ENCODE measurements around the gene MRPL55. TPM values are rescaled to one million over a fixed set of nuclear protein-coding genes. Genes with fewer than 3 reads are reported as not detected.
A peak's percentile ranks its signal among the peaks of the same experiment; 100 is the strongest.

MRPL55 gene
- total and polyA plus RNA-seq, 9 donors, result 28.6 to 49.4 (median 32.5) TPM

- peak; percentile 74 for DNase-seq
- Histone ChIP-seq H3K4me1 (ENCODE audit: control insufficient read depth, insufficient read depth, low read length) (peaks cover 51% of the 10 kb centered on the region), H3K27ac (ENCODE audit: low read length) (peak overlapping the region; percentile 94), H3K36me3 (ENCODE audit: control insufficient read depth, insufficient read depth, low read length) (peaks cover 41% of the 10 kb centered on the region), H3K4me3 (ENCODE audit: low read length) (no peak overlapping the region), H3K9me3 (replicated peaks; ENCODE audit: control insufficient read depth, low read depth, low read length) (no peaks in the 10 kb centered on the region), H3K27me3 (ENCODE audit: control insufficient read depth, insufficient read depth, low read length) (peaks cover 2% of the 10 kb centered on the region)
- 74% methylated on average over 11 of the region's 11 CpGs for WGBS (ENCODE audit: insufficient coverage)
Measured at GRCh38 chr1:228142701-228143136, 33.6 kb upstream of the MRPL55 start.

- Histone ChIP-seq H3K4me3 (ENCODE audit: low read length) (peak overlapping the region; percentile 96), H3K9me3 (replicated peaks; ENCODE audit: control insufficient read depth, low read depth, low read length) (no peaks in the 10 kb centered on the region), H3K27ac (ENCODE audit: low read length) (peak overlapping the region; percentile 94), H3K27me3 (ENCODE audit: control insufficient read depth, insufficient read depth, low read length) (peaks cover 2% of the 10 kb centered on the region), H3K4me1 (ENCODE audit: control insufficient read depth, insufficient read depth, low read length) (peaks cover 50% of the 10 kb centered on the region), H3K36me3 (ENCODE audit: control insufficient read depth, insufficient read depth, low read length) (peaks cover 36% of the 10 kb centered on the region)
- 87% methylated on average over 10 of the region's 16 CpGs for WGBS (ENCODE audit: insufficient coverage)
- peak; percentile 71 for DNase-seq
Measured at GRCh38 chr1:228142155-228142691, 33.1 kb upstream of the MRPL55 start.

- peaks cover 2% of the 10 kb centered on the region for H3K27me3 ChIP-seq (ENCODE audit: control insufficient read depth, insufficient read depth, low read length)
- H3K4me3 ChIP-seq (ENCODE audit: low read length), result peak overlapping the region; percentile 96
- peaks cover 28% of the 10 kb centered on the region for H3K36me3 ChIP-seq (ENCODE audit: control insufficient read depth, insufficient read depth, low read length)
- WGBS (ENCODE audit: insufficient coverage), result 47% methylated on average over 20 of the region's 27 CpGs
- H3K4me1 ChIP-seq (ENCODE audit: control insufficient read depth, insufficient read depth, low read length), result peaks cover 50% of the 10 kb centered on the region
- peak; percentile 67 for DNase-seq
- peak overlapping the region; percentile 94 for H3K27ac ChIP-seq (ENCODE audit: low read length)
- no peaks in the 10 kb centered on the region for H3K9me3 ChIP-seq (replicated peaks; ENCODE audit: control insufficient read depth, low read depth, low read length)
Measured at GRCh38 chr1:228141226-228142044, 32.3 kb upstream of the MRPL55 start.

- WGBS (ENCODE audit: insufficient coverage), result under 1% methylated on average over 20 of the region's 25 CpGs
Measured at GRCh38 chr1:228140724-228141225, 31.7 kb upstream of the MRPL55 start.

GRCh38 chr1:228139931-228140723, 31.0 kb upstream of the MRPL55 start, which contains the start of gene GUK1:
GUK1 (plus strand) TSS chr1:228140279; CDS start chr1:228140303, 24 bp downstream.
- peak within 1 kb of the TSS; percentile 94 for H3K27ac ChIP-seq (ENCODE audit: low read length)
- peaks cover 16% of the 10 kb centered on the region for H3K36me3 ChIP-seq (ENCODE audit: control insufficient read depth, insufficient read depth, low read length)
- H3K27me3 ChIP-seq (ENCODE audit: control insufficient read depth, insufficient read depth, low read length), result peaks cover 6% of the 10 kb centered on the region
- peaks cover 50% of the 10 kb centered on the region for H3K4me1 ChIP-seq (ENCODE audit: control insufficient read depth, insufficient read depth, low read length)
- no peaks in the 10 kb centered on the region for H3K9me3 ChIP-seq (replicated peaks; ENCODE audit: control insufficient read depth, low read depth, low read length)
- peak within 1 kb of the TSS; percentile 96 for H3K4me3 ChIP-seq (ENCODE audit: low read length)
- peak; percentile 99 for DNase-seq
- under 1% methylated on average over 95 of the region's 95 CpGs for WGBS (ENCODE audit: insufficient coverage)

More at GRCh38 chr1:228140724-228141225, 31.7 kb upstream of the MRPL55 start:
- no peaks in the 10 kb centered on the region for H3K9me3 ChIP-seq (replicated peaks; ENCODE audit: control insufficient read depth, low read depth, low read length)
- peaks cover 5% of the 10 kb centered on the region for H3K27me3 ChIP-seq (ENCODE audit: control insufficient read depth, insufficient read depth, low read length)
- H3K4me1 ChIP-seq (ENCODE audit: control insufficient read depth, insufficient read depth, low read length), result peaks cover 50% of the 10 kb centered on the region
- H3K27ac ChIP-seq (ENCODE audit: low read length), result peak overlapping the region; percentile 94
- peak overlapping the region; percentile 96 for H3K4me3 ChIP-seq (ENCODE audit: low read length)
- H3K36me3 ChIP-seq (ENCODE audit: control insufficient read depth, insufficient read depth, low read length), result peaks cover 21% of the 10 kb centered on the region
- DNase-seq, result no peak

- peaks cover 16% of the 10 kb centered on the region for H3K36me3 ChIP-seq (ENCODE audit: control insufficient read depth, insufficient read depth, low read length)
Measured at GRCh38 chr1:228139406-228139930, 30.4 kb upstream of the MRPL55 start.

GRCh38 chr1:228136901-228137300, 27.8 kb upstream of the MRPL55 start:
- Histone ChIP-seq H3K4me1 (ENCODE audit: control insufficient read depth, insufficient read depth, low read length) (peaks cover 18% of the 10 kb centered on the region), H3K9me3 (replicated peaks; ENCODE audit: control insufficient read depth, low read depth, low read length) (no peaks in the 10 kb centered on the region), H3K36me3 (ENCODE audit: control insufficient read depth, insufficient read depth, low read length) (peaks cover 6% of the 10 kb centered on the region), H3K4me3 (ENCODE audit: low read length) (no peak overlapping the region), H3K27ac (ENCODE audit: low read length) (no peak overlapping the region), H3K27me3 (ENCODE audit: control insufficient read depth, insufficient read depth, low read length) (peaks cover 19% of the 10 kb centered on the region)
- no CpG with 5 or more reads among the region's 1 CpG for whole genome bisulfite sequencing (ENCODE audit: insufficient coverage)
- DNase-seq, result no peak

More at GRCh38 chr1:228139406-228139930, 30.4 kb upstream of the MRPL55 start:
- peaks cover 13% of the 10 kb centered on the region for H3K27me3 ChIP-seq (ENCODE audit: control insufficient read depth, insufficient read depth, low read length)
- peak overlapping the region; percentile 96 for H3K4me3 ChIP-seq (ENCODE audit: low read length)
- H3K9me3 ChIP-seq (replicated peaks; ENCODE audit: control insufficient read depth, low read depth, low read length), result no peaks in the 10 kb centered on the region
- 19% methylated on average over 25 of the region's 30 CpGs for WGBS (ENCODE audit: insufficient coverage)
- DNase-seq, result no peak
- H3K27ac ChIP-seq (ENCODE audit: low read length), result peak overlapping the region; percentile 91
- H3K4me1 ChIP-seq (ENCODE audit: control insufficient read depth, insufficient read depth, low read length), result peaks cover 44% of the 10 kb centered on the region

- Histone ChIP-seq H3K27ac (ENCODE audit: low read length) (no peak overlapping the region), H3K36me3 (ENCODE audit: control insufficient read depth, insufficient read depth, low read length) (no peaks in the 10 kb centered on the region), H3K27me3 (ENCODE audit: control insufficient read depth, insufficient read depth, low read length) (peaks cover 25% of the 10 kb centered on the region), H3K4me3 (ENCODE audit: low read length) (no peak overlapping the region), H3K9me3 (replicated peaks; ENCODE audit: control insufficient read depth, low read depth, low read length) (no peaks in the 10 kb centered on the region), H3K4me1 (ENCODE audit: control insufficient read depth, insufficient read depth, low read length) (peaks cover 4% of the 10 kb centered on the region)
- WGBS (ENCODE audit: insufficient coverage), result 80% methylated on average over 6 of the region's 12 CpGs
- DNase-seq, result no peak
Measured at GRCh38 chr1:228134591-228134990, 25.5 kb upstream of the MRPL55 start.

- Histone ChIP-seq H3K4me1 (ENCODE audit: control insufficient read depth, insufficient read depth, low read length) (no peaks in the 10 kb centered on the region), H3K4me3 (ENCODE audit: low read length) (no peak overlapping the region), H3K27ac (ENCODE audit: low read length) (no peak overlapping the region), H3K36me3 (ENCODE audit: control insufficient read depth, insufficient read depth, low read length) (no peaks in the 10 kb centered on the region), H3K9me3 (replicated peaks; ENCODE audit: control insufficient read depth, low read depth, low read length) (no peaks in the 10 kb centered on the region), H3K27me3 (ENCODE audit: control insufficient read depth, insufficient read depth, low read length) (peaks cover 23% of the 10 kb centered on the region)
- WGBS (ENCODE audit: insufficient coverage), result 86% methylated on average over 1 of the region's 2 CpGs
- DNase-seq, result no peak
Measured at GRCh38 chr1:228131766-228132165, 22.7 kb upstream of the MRPL55 start.
